ENCODE measurements around the gene UBR3.

Gene UBR3

DNA sequence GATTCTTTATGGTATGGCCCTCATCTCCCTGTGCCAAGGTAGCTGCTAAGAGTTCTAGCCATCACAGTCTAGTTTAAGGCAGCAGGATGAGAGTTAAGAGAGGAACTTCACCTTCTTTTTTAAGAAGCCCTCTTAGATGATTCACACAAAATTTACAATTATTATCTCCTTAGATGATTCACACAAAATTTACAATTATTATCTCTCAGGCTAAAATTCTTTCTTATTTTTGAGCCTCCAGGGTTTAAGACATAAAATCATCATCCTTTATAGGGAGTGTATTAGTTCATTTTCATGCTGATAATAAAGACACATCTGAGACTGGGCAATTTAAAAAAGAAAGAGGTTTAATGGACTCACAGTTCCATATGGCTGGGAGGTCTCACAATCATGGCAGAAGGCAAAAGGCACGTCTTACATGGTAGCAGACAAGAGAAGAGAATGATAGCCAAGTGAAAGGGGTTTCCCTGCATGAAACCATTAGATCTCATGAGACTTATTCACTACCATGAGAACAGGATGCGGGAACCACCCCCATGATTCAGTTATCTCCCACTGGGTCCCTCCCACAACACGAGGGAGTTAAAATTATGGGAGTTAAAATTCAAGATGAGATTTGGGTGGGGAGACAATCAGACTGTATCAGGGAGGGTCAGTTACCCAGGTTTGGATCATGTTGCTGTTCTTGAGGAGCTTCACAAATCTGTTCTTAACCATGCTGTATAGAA lies 217.7 kb downstream of the UBR3 start:
- DNase-seq (ENCODE audit: low read depth in 3 of 3, low spot score in 1 of 3) = no peak

DNA sequence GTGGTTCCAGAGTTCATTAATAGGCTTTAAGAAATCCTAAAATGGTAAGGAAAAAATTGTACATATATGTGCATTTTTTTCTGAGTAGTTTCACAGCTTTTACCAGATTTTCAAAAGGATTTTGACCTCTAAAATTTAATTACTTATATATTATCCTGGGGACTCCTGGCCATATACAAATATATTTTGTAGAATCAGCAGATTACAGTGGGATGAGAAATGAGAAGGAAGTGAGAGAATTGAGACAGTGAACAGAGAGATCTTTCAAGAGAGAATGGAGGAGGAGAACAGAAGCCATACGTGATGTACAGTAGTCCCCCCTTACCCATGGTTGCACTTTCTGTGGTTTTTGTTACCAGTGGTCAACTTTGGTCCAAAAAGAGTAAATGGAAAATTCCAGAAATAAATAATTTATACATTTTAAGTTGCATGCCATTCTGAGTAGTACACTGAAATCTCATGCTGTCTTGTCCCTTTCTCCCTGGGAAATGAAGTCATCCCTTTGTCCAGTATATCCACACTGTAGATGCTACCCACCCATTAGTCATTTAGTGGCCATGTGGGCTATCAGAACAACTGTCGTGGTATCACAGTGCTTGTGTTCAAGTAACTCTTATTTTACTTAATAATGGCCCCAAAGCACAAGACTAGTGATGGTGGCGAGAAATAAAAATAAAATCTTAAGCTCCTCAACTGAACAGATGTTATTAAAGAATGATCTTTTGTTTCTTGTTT lies 220.2 kb downstream of the UBR3 start:
- no peak for DNase-seq (ENCODE audit: low read depth in 3 of 3, low spot score in 1 of 3)

GRCh38 chr2:170052151-170052550 lies 224.9 kb downstream of the UBR3 start:
- DNase-seq (ENCODE audit: low read depth in 3 of 3, low spot score in 1 of 3) = no peak

DNA sequence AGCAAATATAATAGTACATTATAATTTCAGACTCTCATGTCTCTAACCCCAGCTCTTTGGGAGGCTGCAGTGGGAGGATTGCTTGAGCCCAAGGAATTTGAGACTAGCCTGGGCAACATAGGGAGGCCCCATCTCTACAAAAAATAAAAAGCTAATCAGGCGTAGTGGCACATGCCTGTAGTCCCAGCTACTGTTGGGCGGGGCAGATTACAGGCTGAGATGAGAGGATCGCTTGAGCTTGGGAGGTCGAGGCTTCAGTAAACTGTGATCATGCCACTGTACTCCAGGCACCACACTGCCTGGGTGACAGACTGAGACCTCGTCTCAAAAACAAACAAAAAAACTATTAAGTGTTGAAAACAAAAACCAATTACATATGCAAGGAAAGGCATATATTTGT lies 227.7 kb downstream of the UBR3 start:
- DNase-seq (ENCODE audit: low read depth in 3 of 3, low spot score in 1 of 3) = no peak

GRCh38 chr2:170056900-170057299 lies 229.6 kb downstream of the UBR3 start:
- no peak for DNase-seq (ENCODE audit: low read depth in 3 of 3, low spot score in 1 of 3)

GRCh38 chr2:170063456-170064235 lies 236.4 kb downstream of the UBR3 start:
- no peak for DNase-seq (ENCODE audit: low read depth in 3 of 3, low spot score in 1 of 3)

DNA sequence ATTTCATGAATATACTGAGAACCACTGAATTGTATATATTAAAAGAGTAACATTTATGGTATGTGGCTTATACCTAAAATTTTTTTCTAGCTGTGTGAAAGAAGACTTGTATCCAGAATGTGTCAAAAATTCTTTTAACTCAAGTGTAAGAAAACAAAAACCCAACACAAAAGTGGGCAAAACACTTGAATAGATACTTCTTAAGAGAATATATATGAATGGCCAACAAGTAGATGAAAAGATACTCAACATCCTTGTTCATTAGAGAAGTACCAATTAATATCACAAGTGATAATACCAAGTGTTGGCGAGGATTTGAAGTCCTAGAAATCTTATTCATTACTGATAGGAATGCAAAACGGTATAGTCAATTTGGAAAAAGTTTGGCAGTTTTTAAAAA lies 243.5 kb downstream of the UBR3 start:
- DNase-seq (ENCODE audit: low read depth in 3 of 3, low spot score in 1 of 3) = no peak

GRCh38 chr2:170073288-170073687 lies 246.0 kb downstream of the UBR3 start:
- no peak for DNase-seq (ENCODE audit: low read depth in 3 of 3, low spot score in 1 of 3)

GRCh38 chr2:170076189-170076588 lies 248.9 kb downstream of the UBR3 start:
- no peak for DNase-seq (ENCODE audit: low read depth in 3 of 3, low spot score in 1 of 3)

GRCh38 chr2:170077830-170078569 lies 250.7 kb downstream of the UBR3 start:
- no peak for DNase-seq (ENCODE audit: low read depth in 3 of 3, low spot score in 1 of 3)

GRCh38 chr2:170084820-170085491 lies 257.7 kb downstream of the UBR3 start:
- DNase-seq (ENCODE audit: low read depth in 3 of 3, low spot score in 1 of 3) = no peak

GRCh38 chr2:170086117-170086688 lies 258.9 kb downstream of the UBR3 start:
- no peak for DNase-seq (ENCODE audit: low read depth in 3 of 3, low spot score in 1 of 3)

DNA sequence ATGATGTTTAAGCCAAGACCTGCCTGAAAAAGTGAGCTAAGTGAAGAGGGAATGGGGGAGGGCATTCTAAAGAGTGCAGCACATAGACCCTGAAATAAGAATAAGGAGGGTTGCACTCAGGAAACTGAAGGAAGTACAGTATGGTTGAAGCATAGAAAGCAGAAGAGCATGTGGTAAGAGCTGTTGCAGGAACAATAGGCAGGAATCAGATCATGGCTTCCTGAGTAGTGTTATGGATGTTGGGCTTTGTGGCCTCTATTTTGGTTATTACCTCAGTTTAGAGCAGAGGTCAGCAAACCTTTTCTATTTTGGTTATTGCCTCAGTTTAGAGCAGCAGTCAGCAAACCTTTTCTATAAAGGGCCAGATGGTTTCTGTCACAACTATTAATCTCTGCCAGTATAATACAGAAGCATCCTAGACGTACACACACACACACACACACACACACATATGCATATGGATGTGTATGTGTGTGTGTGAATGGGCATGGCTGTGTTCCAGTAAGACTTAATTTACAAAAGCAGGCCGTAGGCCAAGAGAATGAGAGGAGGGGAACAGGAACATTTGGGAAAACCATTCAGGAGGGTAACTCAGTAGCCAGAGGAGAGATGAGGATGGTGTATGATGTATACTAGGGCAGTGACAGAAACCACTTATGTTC lies 259.6 kb downstream of the UBR3 start:
- no peak for DNase-seq (ENCODE audit: low read depth in 3 of 3, low spot score in 1 of 3)

DNA sequence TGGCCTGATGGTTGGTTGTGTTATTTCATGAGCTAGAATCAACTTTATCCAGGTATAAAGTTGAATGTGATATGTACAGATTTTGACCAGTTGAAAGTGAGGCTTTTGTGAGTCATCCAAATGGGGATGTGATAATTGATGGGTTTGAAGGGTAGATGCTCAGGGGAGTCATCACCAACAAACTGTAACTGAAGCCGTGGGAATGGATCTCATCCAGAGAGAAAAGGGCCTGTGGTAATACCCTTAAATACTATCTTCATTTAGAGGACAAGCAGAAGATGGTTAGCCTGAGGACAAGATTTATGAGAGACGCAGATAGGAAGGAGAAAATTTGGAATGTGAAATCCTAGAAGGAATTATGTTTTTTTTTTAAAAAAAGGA lies 260.1 kb downstream of the UBR3 start:
- DNase-seq (ENCODE audit: low read depth in 3 of 3, low spot score in 1 of 3) = no peak

GRCh38 chr2:170088776-170089175 lies 261.5 kb downstream of the UBR3 start:
- DNase-seq (ENCODE audit: low read depth in 3 of 3, low spot score in 1 of 3) = no peak

DNA sequence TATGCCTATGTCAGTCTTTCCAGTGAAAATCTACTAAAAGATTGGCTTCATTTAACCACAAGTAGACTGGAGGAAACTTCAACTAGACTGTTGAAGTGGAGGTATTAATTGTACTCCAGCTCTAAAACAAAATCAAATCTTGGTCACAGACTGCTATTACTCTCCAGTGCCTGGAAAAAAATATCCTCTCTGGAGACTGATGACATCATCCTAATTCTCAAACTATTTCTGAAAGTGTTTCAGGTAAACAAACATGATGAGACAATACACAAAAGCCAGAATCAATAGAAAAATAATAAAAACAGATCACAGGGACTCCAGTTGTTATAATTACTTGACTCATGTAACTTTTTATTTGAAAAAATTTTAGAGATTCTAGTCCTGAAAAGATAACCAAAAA lies 263.0 kb downstream of the UBR3 start:
- no peak for DNase-seq (ENCODE audit: low read depth in 3 of 3, low spot score in 1 of 3)

GRCh38 chr2:170091436-170091835 lies 264.2 kb downstream of the UBR3 start:
- DNase-seq (ENCODE audit: low read depth in 3 of 3, low spot score in 1 of 3) = no peak

DNA sequence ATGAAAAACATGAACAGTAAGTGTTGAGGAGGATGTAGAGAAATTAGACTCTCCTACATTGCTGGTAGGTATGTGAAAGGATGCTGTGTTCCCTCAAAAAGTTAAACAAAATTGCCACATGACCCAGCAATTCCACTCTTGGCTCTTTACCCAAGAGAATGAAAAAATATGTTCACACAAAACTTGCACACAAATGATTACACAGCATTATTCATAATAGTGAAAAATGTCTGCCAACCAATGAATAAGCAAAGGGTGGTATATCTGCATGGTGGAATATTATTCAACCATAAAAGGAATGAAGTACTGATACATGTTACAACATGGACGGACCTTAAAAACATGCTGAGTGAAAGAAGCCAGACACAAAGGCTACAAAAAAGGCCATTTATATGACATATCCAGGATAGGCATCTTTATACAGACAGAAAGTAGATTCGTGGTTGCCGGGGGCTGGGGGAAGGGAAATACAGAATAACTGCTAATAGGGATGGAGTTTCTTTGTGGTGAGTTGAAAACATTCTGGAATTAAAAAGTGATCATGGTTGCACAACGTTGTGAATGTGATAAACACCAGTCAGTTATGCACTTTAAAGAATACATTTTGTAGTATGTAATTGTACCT lies 265.3 kb downstream of the UBR3 start:
- DNase-seq (ENCODE audit: low read depth in 3 of 3, low spot score in 1 of 3) = no peak

- no peak for DNase-seq (ENCODE audit: low read depth in 3 of 3, low spot score in 1 of 3)
Observed at GRCh38 chr2:170095380-170095779, 268.1 kb downstream of the UBR3 start.
